Activated naive CD4-positive, alpha-beta T cell treated with anti-CD3 and anti-CD28 coated beads, Interleukin-2, amount 50 U/mL, for 72 hours (primary cell): ENCODE measurements around the gene IQSEC1. TPM values are rescaled to one million over a fixed set of nuclear protein-coding genes. Genes with fewer than 3 reads are reported as not detected.
A peak's percentile ranks its signal among the peaks of the same experiment; 100 is the strongest.

Source experiments
- ATAC-seq, 2 donors: fragments of 150-1000 bp; cut with Tn5 transposase; 2 replicates each; pipeline ENCODE4 v1.10.0; 2021; ENCODE audit warnings: mild to moderate bottlenecking in 2 of 2, moderate library complexity in 2 of 2
- DNase-seq, 2 donors: peaks; one replicate each; pipeline ENCODE4 v3.0.0; 2021 to 2022; ENCODE audit warnings: low spot score in 2 of 2
- H3K27ac Mint-ChIP-seq, 2 donors: one replicate each; pipeline ENCODE4 v1.8.0; 2022; ENCODE audit warnings: mild to moderate bottlenecking in 2 of 2, mixed read lengths in 2 of 2
- H3K36me3 Mint-ChIP-seq, 2 donors: one replicate each; pipeline ENCODE4 v1.8.0; 2022; ENCODE audit warnings: mixed read lengths in 2 of 2
- H3K9me3 Mint-ChIP-seq, 2 donors: one replicate each; pipeline ENCODE4 v1.8.0; 2022; ENCODE audit warnings: mixed read lengths in 2 of 2
- total RNA-seq, 2 donors: library from RNA; stranded (reverse); gene quantifications; one replicate each; pipeline ENCODE4 v1.2.3, GENCODE V29; 2022

Gene IQSEC1
- total RNA-seq, 2 donors from 2014 or later: 25.0 to 37.1 TPM

DNA sequence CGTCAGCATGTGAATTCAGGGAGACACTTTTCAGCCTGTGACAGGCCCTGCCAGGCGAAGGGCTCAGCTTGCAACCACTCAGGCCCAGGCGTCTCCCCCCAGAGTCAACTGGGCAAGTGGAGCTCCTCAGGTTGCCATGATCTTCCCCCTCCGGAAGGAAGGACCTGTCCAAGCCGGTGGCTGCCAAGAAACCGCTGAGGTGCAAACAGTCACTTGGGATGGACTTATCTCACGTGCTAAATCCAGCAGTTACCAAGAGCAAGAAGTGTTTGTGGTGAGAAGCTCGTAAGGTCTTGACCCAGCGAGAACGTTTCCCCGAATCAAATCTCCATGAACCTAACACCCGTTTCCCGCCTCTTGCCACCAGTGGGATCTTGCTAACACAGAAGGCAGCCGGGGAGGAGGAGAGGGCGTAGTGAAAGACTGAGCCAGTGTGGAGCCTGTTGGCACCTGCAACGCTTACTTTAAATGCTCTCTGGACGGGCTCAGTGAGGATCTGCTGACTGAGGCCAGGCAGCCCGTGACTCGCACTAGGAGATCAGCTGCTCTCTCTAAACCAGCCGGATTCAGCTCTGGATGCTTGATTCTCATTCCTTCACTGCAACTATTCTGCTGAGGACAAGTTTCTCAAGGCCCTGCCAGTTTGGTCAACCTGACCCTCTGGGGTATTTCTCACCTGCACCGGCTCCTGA, 39.0 kb downstream of the IQSEC1 start:
- ATAC-seq: no peak
- Mint-ChIP-seq H3K9me3 (no peaks in the 10 kb centered on the region), H3K36me3 (no peaks in the 10 kb centered on the region), H3K27ac (no peak overlapping the region)
- DNase-seq: no peak

DNA sequence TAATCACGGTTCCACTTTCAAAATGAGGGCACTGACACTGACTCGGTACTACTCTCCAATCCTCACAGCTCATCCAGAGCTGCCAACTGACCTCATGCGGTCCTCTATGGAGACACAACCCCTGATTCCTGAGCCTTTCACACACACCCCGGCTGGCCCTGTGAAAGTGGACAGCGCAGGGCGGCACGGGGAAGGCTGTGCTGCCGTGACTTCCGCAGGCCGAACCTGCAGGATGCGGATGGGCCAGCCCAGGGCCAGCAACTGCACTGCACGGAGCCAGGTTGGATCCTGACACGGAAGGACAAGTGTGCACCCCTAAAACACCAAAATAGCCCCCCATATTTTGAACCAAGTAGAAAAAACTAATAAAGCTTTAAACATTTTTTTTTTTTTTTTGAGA, 41.0 kb downstream of the IQSEC1 start:
- Mint-ChIP-seq H3K36me3 (no peaks in the 10 kb centered on the region), H3K9me3 (no peaks in the 10 kb centered on the region), H3K27ac (no peak overlapping the region)
- ATAC-seq (no peak), DNase-seq (no peak)

DNA sequence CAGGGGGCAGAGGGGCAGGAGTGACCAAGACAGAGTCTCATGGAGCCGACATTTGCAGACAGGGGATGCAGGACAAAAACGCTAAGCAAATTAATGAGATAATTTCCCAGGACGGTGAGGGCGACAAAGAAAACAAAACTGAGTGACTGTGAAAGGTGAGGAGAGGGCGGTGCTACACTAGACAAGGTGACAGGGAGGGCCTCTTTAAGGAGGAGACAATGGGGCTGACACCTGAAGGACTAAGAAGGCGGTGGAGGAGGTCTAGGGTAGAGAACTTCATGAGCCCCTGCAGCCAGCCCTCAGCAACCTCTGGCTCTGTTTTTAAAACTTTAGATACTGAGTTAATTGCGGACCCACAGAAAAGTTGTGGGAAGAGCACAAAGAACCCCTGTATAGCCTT, 41.6 kb downstream of the IQSEC1 start:
- ATAC-seq (no peak), DNase-seq (no peak)
- H3K36me3 Mint-ChIP-seq: no peaks in the 10 kb centered on the region
- H3K9me3 Mint-ChIP-seq: no peaks in the 10 kb centered on the region
- H3K27ac Mint-ChIP-seq: peak overlapping the region; percentile 16 to 36

DNA sequence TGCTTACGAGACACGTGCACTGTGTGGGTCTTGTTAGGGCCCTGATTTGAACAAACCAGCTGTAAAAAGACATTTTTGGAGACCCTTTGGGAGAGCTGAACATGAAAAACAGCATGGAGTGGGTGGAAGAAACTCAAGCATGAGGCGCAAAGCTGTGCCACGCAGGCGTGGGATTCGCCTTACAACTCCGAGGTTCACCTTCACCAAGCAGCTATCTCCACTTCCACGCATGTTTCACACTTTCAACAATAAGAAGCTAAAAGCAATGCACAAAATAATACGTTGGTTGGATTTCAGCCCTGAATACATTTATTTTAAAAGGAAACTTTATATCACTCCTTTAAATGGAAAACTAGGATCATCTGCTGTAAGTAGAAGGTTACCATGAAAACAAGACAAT, 42.5 kb downstream of the IQSEC1 start:
- DNase-seq (no peak), ATAC-seq (no peak)
- no peaks in the 10 kb centered on the region for H3K9me3 Mint-ChIP-seq

DNA sequence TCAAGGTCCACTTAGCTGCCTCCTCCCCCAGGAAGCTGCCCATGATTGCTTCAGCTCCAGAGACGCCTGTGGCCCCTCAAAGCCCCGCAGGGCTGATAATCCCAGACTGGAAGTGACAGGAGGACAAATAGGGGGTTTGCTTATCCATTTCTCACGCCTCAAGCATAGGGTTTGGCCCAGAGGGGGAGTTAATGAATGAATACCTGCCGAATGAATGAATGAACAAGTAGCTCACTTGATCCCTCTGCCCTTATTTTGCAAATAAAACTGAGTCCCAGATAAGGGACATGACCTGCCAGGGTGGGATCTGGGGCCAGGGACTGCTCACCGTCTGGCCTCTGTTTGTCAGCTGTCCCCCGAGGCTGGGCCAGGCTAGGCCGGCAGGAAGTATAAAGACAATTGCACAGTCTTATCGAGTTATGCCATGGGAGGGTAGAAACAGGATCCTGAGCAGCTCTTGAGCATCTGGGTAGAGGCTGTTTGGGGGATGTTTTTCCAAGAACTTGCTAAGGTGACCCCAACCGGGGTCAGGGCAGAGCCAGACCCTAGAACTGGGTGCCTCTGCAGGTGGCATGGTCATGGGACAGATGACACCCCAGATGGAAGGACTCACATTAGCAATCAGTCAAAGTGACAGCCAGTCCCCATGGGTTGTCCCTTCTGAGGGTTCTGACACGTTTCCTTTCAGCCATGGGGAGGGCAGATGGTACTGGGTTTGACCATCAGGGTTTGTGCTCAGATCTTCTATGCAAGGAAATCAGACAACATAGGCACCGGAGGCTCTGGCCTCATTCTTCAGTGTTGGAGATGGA, 45.0 kb downstream of the IQSEC1 start:
- ATAC-seq (no peak), DNase-seq (no peak)
- Mint-ChIP-seq H3K36me3 (no peaks in the 10 kb centered on the region), H3K27ac (no peak overlapping the region), H3K9me3 (no peaks in the 10 kb centered on the region)

More for the DNA sequence above, 42.5 kb downstream of the IQSEC1 start:
- no peaks in the 10 kb centered on the region for H3K36me3 Mint-ChIP-seq
- H3K27ac Mint-ChIP-seq: no peak overlapping the region

DNA sequence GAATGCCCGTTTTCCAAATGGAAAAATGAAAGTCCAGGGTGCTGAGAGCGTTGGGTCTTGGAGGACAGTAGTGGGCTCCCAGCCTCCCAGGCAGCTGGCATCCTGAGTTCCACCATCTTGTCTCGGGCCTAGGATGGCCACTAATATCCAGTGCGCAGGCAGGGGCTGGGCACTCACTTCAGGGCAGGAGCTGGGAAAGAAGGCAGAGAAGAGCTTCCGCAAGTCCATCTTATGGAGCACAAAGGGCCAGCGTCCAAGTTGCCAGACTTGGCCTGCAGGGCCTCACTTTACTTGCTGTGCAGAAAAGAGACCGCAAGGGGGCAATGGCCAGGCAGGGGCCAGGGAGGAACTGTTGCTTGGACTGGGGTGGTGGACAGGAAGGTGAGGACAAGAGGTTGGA, 46.1 kb downstream of the IQSEC1 start:
- no peak overlapping the region for H3K27ac Mint-ChIP-seq
- ATAC-seq: no peak
- no peak for DNase-seq
- H3K36me3 Mint-ChIP-seq: no peaks in the 10 kb centered on the region
- no peaks in the 10 kb centered on the region for H3K9me3 Mint-ChIP-seq

DNA sequence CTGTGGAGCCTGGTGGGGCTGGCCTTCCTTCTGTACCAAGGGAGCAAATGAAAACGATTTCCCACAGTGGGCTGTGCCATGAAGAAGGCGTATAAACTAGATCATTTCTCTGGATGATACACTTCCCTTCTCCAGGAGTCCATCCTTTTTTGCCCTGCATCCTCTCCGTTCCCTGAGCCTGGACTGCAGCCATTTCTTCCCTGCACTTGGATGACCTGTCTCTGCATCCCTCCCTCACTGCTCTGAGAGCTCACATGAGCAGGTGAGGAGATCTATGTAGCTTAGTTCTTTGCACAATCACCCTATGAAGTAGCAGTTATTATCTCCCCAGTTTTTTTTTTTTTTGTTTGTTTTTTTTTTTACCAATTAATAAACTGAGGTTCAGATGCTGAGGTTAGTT, 46.7 kb downstream of the IQSEC1 start:
- no peak for DNase-seq
- H3K27ac Mint-ChIP-seq: peak overlapping the region in 1 of 2 donors; percentile 9
- no peaks in the 10 kb centered on the region for H3K9me3 Mint-ChIP-seq
- no peaks in the 10 kb centered on the region for H3K36me3 Mint-ChIP-seq
- no peak for ATAC-seq

DNA sequence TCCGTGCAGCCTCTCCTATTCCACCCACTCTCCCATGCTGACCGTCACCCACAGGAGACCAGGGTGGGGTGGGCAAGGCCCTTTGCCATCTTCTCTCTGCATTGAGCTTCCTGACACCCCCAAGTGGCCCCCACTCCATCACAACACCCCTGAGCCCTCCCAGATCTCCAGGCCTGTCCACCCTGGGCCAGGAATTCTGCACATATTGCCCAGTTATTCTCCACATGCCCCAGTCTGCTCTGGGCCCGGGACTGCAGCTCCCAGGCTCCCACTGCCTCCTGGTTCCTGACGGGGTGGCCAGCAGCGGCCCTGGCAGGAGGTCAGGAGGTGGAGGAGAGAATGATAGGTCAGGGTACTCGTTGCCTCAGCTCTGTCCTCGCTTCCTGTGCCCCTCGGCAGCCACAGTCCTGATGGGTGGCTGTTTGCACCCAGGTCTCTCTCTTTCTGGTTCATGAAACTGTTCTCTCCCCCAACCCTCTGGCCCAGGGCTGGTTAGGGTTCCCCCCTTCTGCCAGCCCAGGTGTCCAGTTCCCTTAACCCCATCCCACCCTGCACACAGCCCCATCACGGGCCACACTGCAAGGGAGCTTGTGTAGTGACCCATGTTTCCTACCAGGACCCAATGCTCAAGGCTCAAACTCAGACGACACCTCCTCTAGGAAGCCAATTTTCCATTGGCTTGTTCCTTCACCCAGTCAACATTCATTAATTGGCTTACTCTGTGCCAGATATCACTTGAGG, 47.3 kb downstream of the IQSEC1 start:
- H3K27ac Mint-ChIP-seq: peak overlapping the region in 1 of 2 donors; percentile 9
- no peaks in the 10 kb centered on the region for H3K9me3 Mint-ChIP-seq
- no peak for ATAC-seq
- H3K36me3 Mint-ChIP-seq: no peaks in the 10 kb centered on the region
- no peak for DNase-seq

DNA sequence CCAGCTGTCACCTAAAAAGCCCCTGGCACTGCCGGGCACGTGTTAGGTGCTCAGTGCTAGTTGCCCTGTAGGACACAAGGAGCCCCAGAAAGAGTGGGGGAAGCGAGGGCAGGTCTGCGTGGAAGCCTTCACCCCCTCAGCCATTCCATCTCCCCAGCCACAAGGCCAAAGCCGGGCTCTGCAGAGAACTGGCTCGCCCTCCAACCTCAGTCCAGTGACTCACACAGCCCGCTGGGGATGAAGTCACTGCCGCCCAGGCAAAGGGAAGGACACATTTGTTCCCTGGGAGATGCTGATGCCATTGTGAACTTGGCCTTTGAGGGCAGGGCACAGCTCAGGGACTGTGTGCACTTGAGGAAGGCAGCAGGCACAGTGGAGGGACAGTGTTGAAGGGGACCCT, 48.1 kb downstream of the IQSEC1 start:
- Mint-ChIP-seq H3K27ac (no peak overlapping the region), H3K36me3 (no peaks in the 10 kb centered on the region), H3K9me3 (no peaks in the 10 kb centered on the region)
- ATAC-seq (peak in 1 of 2 donors; percentile 84), DNase-seq (no peak)

DNA sequence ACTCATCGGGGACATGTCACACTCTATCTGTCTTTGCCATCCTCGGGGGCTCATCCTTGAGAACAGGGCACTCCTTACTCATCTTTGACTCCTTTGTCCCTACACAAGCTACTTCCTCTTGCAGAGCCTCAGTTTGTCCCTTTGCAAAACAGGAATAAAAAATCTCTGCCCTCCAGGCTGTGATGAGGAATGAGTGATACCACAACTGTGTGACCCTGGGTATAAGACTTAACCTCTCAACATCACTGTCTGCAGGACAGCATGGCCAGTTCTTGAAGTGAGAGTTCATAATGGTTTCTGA, 48.5 kb downstream of the IQSEC1 start:
- H3K27ac Mint-ChIP-seq: no peak overlapping the region
- ATAC-seq: peak in 1 of 2 donors; percentile 30
- no peaks in the 10 kb centered on the region for H3K9me3 Mint-ChIP-seq
- no peak for DNase-seq
- no peaks in the 10 kb centered on the region for H3K36me3 Mint-ChIP-seq

DNA sequence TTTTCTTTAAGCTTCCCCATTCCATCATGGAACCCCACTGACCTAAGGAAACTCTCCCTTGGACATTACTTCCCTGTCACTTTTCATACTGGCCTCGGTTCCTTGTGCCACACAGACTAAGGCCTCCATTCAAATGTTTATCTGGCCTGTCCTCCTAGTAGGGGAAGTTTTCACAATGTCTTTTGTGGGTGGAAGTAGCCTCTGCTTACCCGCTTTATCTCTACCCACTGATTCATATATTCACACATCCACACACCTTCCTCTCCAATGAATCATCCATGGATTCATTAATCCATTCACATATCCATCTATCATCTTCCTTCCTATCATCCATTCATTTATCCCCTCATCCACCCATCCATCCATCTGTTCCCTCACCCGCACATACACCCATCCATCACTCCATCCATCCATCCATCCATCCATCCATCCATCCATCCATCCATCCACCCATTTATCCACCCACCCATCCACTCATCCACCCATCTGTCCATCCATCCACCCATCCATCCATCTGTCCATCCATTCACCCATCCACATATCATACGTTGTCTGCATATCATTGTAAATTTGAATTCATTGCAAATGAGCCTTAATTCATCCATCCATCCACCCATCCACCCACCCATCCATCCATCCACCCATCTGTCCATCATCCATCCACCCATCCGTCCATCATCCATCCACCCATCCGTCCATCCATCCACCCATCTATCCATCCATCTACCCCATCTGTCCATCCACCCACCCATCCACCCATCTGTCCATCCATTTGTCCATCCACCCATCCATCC, 49.1 kb downstream of the IQSEC1 start:
- H3K9me3 Mint-ChIP-seq: no peaks in the 10 kb centered on the region

DNA sequence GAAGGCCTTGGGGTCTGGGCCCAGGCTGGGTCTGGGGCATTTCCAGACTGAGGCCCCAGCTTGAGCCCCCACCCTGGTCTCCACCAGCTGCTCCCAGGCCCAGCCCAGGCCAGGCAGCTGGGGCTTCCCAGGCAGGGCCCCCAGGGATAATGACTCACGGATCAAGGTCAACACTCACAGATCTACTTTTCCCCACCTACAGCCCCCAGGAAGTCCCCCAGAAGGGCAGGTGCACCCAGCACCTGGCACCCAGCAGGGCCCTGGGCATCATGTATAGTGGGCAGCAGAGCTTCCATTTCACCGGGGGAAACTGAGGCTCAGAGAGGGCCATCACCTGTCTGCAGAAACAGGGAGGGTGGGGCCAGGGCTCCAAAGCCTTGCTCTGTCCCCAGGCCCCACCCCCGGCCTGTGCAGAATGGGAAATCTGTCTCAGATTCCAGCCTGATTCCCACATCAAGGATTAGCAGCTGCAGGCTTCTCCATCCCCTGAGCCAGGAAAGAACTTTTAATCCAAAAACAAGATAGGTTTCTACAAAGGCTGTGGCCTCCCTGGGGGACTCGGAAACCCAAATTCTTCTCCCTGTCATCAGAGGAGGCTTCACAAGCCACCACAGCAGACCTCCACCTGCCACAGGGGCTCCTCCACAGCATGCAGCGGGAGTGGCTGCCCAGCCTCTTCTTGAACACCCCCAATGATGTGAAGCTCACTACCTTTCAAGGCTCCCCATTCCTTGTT, 49.8 kb downstream of the IQSEC1 start:
- ATAC-seq: no peak
- peak overlapping the region in 1 of 2 donors; percentile 71 for H3K27ac Mint-ChIP-seq
- no peak for DNase-seq
- H3K9me3 Mint-ChIP-seq: no peaks in the 10 kb centered on the region
- no peaks in the 10 kb centered on the region for H3K36me3 Mint-ChIP-seq

More for the DNA sequence above, 49.1 kb downstream of the IQSEC1 start:
- Mint-ChIP-seq H3K27ac (peak overlapping the region in 1 of 2 donors; percentile 71), H3K36me3 (no peaks in the 10 kb centered on the region)
- ATAC-seq (no peak), DNase-seq (no peak)

DNA sequence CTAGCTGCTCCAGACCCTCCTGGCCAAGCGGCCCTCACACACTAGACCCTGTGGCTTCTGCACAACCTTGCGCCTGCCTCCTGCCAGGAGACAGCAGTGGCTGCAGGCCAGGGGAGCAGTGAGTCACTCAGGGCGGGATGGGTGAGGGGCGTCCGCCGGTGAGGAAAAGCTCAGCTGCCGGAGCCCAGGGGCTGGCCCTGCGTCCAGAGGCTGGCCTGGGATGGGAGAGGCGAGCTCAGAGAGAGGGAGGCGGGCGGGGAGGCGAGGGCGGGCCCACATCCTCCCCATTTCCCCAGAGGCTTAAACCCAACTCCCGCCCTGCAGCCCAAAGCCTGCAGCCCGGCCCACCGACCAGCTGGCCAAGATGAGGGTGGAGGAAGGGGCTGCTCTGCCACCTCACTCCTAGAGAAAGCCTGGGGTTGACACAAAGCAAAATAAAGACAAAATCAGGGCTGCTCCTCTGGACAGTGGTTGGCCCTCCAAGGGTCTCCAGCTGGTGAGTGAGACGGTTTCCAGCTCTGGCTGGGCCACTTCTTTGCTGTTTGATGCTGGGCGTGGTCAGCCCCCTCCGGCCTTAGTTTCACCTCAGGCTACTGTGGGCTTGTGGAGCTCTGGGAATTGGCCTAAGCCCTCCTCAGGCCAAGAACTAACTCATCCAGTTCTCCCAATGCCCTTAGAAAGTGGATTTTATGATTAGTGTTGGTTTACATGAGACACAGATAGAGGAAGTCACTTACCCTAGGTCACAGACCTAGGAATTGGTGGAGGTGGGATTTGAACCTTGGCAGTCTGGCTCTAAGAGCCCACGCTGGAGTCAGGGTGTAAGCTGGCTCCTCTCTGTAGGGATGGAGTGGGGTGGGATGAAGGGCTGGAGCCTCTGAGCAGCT, 50.6 kb downstream of the IQSEC1 start:
- no peaks in the 10 kb centered on the region for H3K9me3 Mint-ChIP-seq
- H3K27ac Mint-ChIP-seq: no peak overlapping the region
- no peaks in the 10 kb centered on the region for H3K36me3 Mint-ChIP-seq
- no peak for DNase-seq
- ATAC-seq: no peak

DNA sequence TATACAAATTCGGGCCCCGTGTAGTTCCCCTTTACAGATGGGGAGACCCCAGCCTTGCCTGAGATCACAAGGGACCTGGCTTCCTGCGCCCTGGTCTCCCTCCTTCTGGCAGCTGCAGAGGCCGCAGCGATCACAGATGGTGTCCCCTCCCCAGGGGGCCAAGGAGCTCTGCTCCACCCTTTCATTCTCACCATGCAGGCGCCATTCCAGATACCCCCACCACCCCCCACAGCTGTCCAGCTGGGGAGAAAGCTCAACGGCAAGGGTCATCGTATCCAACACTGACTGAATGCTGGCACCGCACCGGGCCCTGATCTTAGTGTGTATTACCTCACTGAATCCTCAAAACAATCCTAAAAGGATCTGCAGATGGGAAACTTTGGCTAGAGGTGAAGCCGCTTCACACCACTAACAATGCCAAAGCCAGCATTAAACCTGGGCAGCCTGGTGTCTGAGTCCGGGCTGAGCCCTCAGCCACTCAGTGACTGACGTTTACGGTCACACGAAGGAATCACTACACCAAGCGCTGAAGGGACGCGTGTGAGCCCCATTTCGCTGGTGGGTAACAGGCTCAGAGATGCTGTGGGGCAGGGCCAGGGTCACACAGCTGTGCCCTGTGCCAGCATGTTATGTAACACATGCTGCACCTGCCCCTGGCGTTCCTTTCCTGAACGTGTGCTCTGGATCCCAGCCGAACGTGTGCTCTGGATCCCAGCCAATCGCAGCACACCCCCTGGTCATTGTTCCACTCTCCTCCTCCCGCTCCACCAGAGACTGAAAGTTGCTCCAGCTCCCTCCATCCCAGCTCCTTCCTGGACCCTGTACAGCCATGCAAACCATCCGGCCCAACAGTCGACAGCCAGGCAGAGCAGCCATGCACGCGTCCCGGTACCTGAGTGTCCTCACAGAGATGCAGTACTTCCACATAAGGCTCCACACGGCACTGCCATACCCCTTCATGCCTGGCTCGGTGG, 51.8 kb downstream of the IQSEC1 start:
- peak overlapping the region; percentile 56 to 62 for H3K27ac Mint-ChIP-seq
- no peaks in the 10 kb centered on the region for H3K9me3 Mint-ChIP-seq
- no peaks in the 10 kb centered on the region for H3K36me3 Mint-ChIP-seq
- no peak for DNase-seq
- no peak for ATAC-seq
